K562 (cell line): Measurements from ENCODE around the gene PLA2G3. TPM values are rescaled to one million over a fixed set of nuclear protein-coding genes. Genes with fewer than 3 reads are reported as not detected.

Experiments used
- ATAC-seq: fragments of 200-7000 bp; cut with Tn5 transposase; 3 replicates; pipeline ENCODE4 v1.9.1; 2020; ENCODE audit warnings: moderate library complexity
- BruUV-seq: library from RNA; stranded (reverse); fragments of 400-500 nt; replicated peaks from 2 replicates; lab custom pipeline; 2021; lab: Mats Ljungman, UMichigan
- CTCF ChIA-PET: fragments of 300-600 bp; formaldehyde crosslinking; extraction: SDS; loops from one replicate; lab custom pipeline; 2021; ENCODE audit warnings: low intra/inter-chr PET ratio; lab: Yijun Ruan, JAX
- POLR2A ChIA-PET: fragments of 300-600, 350-650 bp; sonication (Branson Sonifier 250); formaldehyde crosslinking; extraction: SDS; loops from one replicate; lab custom pipeline; 2021; ENCODE audit warnings: antibody characterized with exemption, inconsistent platforms; lab: Yijun Ruan, JAX
- DNase-seq, 4 experiments: peaks; one replicate each; pipeline versions ENCODE4 v3.0.0 to v3.0.0-alpha.2; 2011 to 2018; ENCODE audit warnings: low spot score in 3 of 4, mixed read lengths in 3 of 4; ENCODE audit errors: extremely low read depth in 1 of 4
- FAIRE-seq: peaks from 2 replicates; lab custom pipeline; 2011; peaks lifted over from hg19 to GRCh38; lab: Jason Lieb, UNC
- H2AFZ ChIP-seq: 2 replicates; pipeline ENCODE4 v1.6.0; 2011; ENCODE audit warnings: low read depth, low read length, control low read depth, inconsistent platforms
- H3K27ac ChIP-seq: fragments of 200-600 bp; 3 replicates; pipeline ENCODE4 v1.8.0; 2011; ENCODE audit warnings: low read depth, mild to moderate bottlenecking, control low read depth, inconsistent platforms, low read length, moderate library complexity, mixed read lengths; ENCODE audit errors: extremely low read depth
- H3K27me3 ChIP-seq, 2 experiments: fragments of 300-600 bp in 1 of 2; 2 replicates in 1 of 2; 3 replicates in 1 of 2; pipeline versions ENCODE4 v1.6.0 to v1.8.0; 2011; ENCODE audit warnings: inconsistent platforms in 2 of 2, low read length in 2 of 2, mild to moderate bottlenecking in 1 of 2, mixed read lengths in 1 of 2, moderate library complexity in 1 of 2; ENCODE audit not compliant: control insufficient read depth in 2 of 2, insufficient read depth in 2 of 2
- H3K36me3 ChIP-seq: fragments of 300-600 bp; 3 replicates; pipeline ENCODE4 v1.8.0; 2011; ENCODE audit warnings: mild to moderate bottlenecking, low read length, inconsistent platforms; ENCODE audit not compliant: control insufficient read depth, insufficient read depth
- H3K4me1 ChIP-seq, 2 experiments: fragments of 200-600 bp in 1 of 2; replicated peaks in 1 of 2; 2 replicates in 1 of 2; 3 replicates in 1 of 2; pipeline versions ENCODE4 v1.5.1 to v1.8.0; 2011; ENCODE audit warnings: inconsistent platforms in 2 of 2, low read length in 2 of 2, mild to moderate bottlenecking in 1 of 2, mixed read lengths in 1 of 2, moderate library complexity in 1 of 2; ENCODE audit not compliant: control insufficient read depth in 2 of 2, insufficient read depth in 2 of 2
- H3K4me2 ChIP-seq: 2 replicates; pipeline ENCODE4 v1.6.1; 2011; ENCODE audit warnings: low read length, control low read depth, inconsistent platforms, mixed read lengths; ENCODE audit not compliant: insufficient read depth
- H3K4me3 ChIP-seq: fragments of 200-600 bp; sonication (generic), shearing (Covaris generic); 2 replicates; pipeline ENCODE4 v1.5.1; 2016; ENCODE audit warnings: control low read depth, inconsistent platforms
- H3K79me2 ChIP-seq: fragments of 200-600 bp; 3 replicates; pipeline ENCODE4 v1.8.0; 2011; ENCODE audit warnings: low read length, inconsistent platforms; ENCODE audit not compliant: control insufficient read depth, insufficient read depth
- H3K9ac ChIP-seq, 2 experiments: 2 replicates each; pipeline versions ENCODE4 v1.6.0 to v1.6.1; 2011; ENCODE audit warnings: low read depth in 2 of 2, low read length in 2 of 2, control low read depth in 1 of 2, inconsistent platforms in 1 of 2, mild to moderate bottlenecking in 1 of 2, mixed read lengths in 1 of 2; ENCODE audit not compliant: insufficient read depth in 1 of 2
- H3K9me1 ChIP-seq: one replicate; pipeline ENCODE4 v1.6.0; 2011; ENCODE audit warnings: inconsistent platforms, mild to moderate bottlenecking, low read length, moderate library complexity; ENCODE audit not compliant: control insufficient read depth, insufficient read depth
- H3K9me3 ChIP-seq: replicated peaks from 2 replicates; pipeline ENCODE4 v1.5.1; 2011; ENCODE audit warnings: low read depth, low read length, inconsistent platforms; ENCODE audit not compliant: control insufficient read depth, insufficient read depth
- H4K20me1 ChIP-seq: replicated peaks from 2 replicates; pipeline ENCODE4 v1.6.1; 2011; ENCODE audit warnings: low read length, inconsistent platforms, mixed read lengths; ENCODE audit not compliant: control insufficient read depth, insufficient read depth
- ASH1L ChIP-seq: fragments of 450-650 bp; IDR thresholded peaks from 2 replicates; pipeline ENCODE4 v1.6.1; 2018; ENCODE audit warnings: borderline replicate concordance, mild to moderate bottlenecking, low read depth; ENCODE audit not compliant: partially characterized antibody
- BCOR ChIP-seq: fragments of 450-650 bp; IDR thresholded peaks from 2 replicates; pipeline ENCODE4 v1.6.1; 2016
- BRD9 ChIP-seq: fragments of 450-650 bp; IDR thresholded peaks from 2 replicates; pipeline ENCODE4 v1.6.1; 2018; ENCODE audit warnings: low read depth; ENCODE audit not compliant: partially characterized antibody
- HDAC2 ChIP-seq: fragments of 450-650 bp; IDR thresholded peaks from 2 replicates; pipeline ENCODE4 v1.6.1; 2016; ENCODE audit warnings: mild to moderate bottlenecking
- ID3 ChIP-seq, 2 experiments: fragments of 250-450 bp in 1 of 2; fragments of 450-650 bp in 1 of 2; sonication (Bioruptor Pico) in 1 of 2; IDR thresholded peaks; 2 replicates each; pipeline versions ENCODE4 v1.6.1 to v1.8.0; 2016 to 2021; ENCODE audit warnings: mild to moderate bottlenecking in 2 of 2, moderate library complexity in 2 of 2, missing compliant biosample characterization in 1 of 2, missing genetic modification characterization in 1 of 2
- KDM1A ChIP-seq, 2 experiments: fragments of 450-650 bp; IDR thresholded peaks; 2 replicates each; pipeline ENCODE4 v1.6.1; 2016; ENCODE audit warnings: mild to moderate bottlenecking in 2 of 2
- MBD2 ChIP-seq: sonication (generic); IDR thresholded peaks from 2 replicates; pipeline ENCODE4 v1.6.1; 2016; ENCODE audit warnings: low read depth, borderline replicate concordance
- MTA3 ChIP-seq: fragments of 450-650 bp; formaldehyde crosslinking; IDR thresholded peaks from 2 replicates; pipeline ENCODE4 v1.6.1; 2017; ENCODE audit warnings: mild to moderate bottlenecking, borderline replicate concordance
- NCOA6 ChIP-seq: fragments of 450-650 bp; IDR thresholded peaks from 2 replicates; pipeline ENCODE4 v1.6.1; 2017; ENCODE audit warnings: mild to moderate bottlenecking
- NEUROD1 ChIP-seq: fragments of 150-350 bp; IDR thresholded peaks from 2 replicates; pipeline ENCODE4 v1.6.1; 2014; ENCODE audit warnings: borderline replicate concordance, low read length, low read depth; ENCODE audit not compliant: partially characterized antibody
- RB1 ChIP-seq: fragments of 450-650 bp; IDR thresholded peaks from 2 replicates; pipeline ENCODE4 v1.6.1; 2017; ENCODE audit warnings: low read depth, mild to moderate bottlenecking
- RBM25 ChIP-seq: fragments of 200-400 bp; formaldehyde crosslinking; IDR thresholded peaks from 2 replicates; pipeline ENCODE4 v1.6.1; 2018; ENCODE audit warnings: low read length, low read depth, moderate library complexity; ENCODE audit not compliant: severe bottlenecking
- RCOR1 ChIP-seq, 2 experiments: IDR thresholded peaks; 2 replicates each; pipeline ENCODE4 v1.6.1; 2012; ENCODE audit warnings: low read depth in 2 of 2, low read length in 2 of 2, borderline replicate concordance in 1 of 2, improper control_type of control experiment in 1 of 2
- SMARCA5 ChIP-seq: fragments of 450-650 bp; IDR thresholded peaks from 2 replicates; pipeline ENCODE4 v1.6.1; 2016
- ZBTB26 ChIP-seq: fragments of 450-650 bp; formaldehyde crosslinking; IDR thresholded peaks from 2 replicates; pipeline ENCODE4 v1.4.0; 2022; ENCODE audit warnings: missing genetic modification characterization
- ZFP36 ChIP-seq: fragments of 150-350 bp; IDR thresholded peaks from 2 replicates; pipeline ENCODE4 v1.6.1; 2018; ENCODE audit warnings: low read length, low read depth; ENCODE audit not compliant: partially characterized antibody
- ZNF143 ChIP-seq: sonication (generic); formaldehyde crosslinking; IDR thresholded peaks from 2 replicates; pipeline ENCODE4 v1.9.0; 2022; ENCODE audit warnings: mild to moderate bottlenecking, missing genetic modification reagents
- ZNF23 ChIP-seq: fragments of 250-450 bp; sonication (Bioruptor Pico); IDR thresholded peaks from 2 replicates; pipeline ENCODE4 v1.4.0; 2020; ENCODE audit warnings: mild to moderate bottlenecking
- ZNF444 ChIP-seq: fragments of 250-450 bp; sonication (Bioruptor Pico); IDR thresholded peaks from 2 replicates; pipeline ENCODE4 v1.4.0; 2020; ENCODE audit warnings: mild to moderate bottlenecking, moderate library complexity
- ZNF717 ChIP-seq: fragments of 250-450 bp; sonication (Bioruptor Pico); IDR thresholded peaks from 2 replicates; pipeline ENCODE4 v1.5.0; 2021
- ZNF76 ChIP-seq: fragments of 250-450 bp; sonication (Bioruptor Pico); IDR thresholded peaks from 2 replicates; pipeline ENCODE4 v1.4.0; 2020; ENCODE audit warnings: mild to moderate bottlenecking, moderate library complexity, borderline replicate concordance
- WGBS: fragments of 100-300 bp; shearing (Covaris generic); methylation state at CpG from one replicate; pipeline ENCODE4 v1.1.6; 2016; ENCODE audit warnings: low coverage, mixed read lengths; ENCODE audit not compliant: insufficient coverage; ENCODE audit errors: missing lambda C conversion rate; 5-methylcytosine and 5-hydroxymethylcytosine counted together
- in situ Hi-C: fragments of 300-500 bp; cut with MboI; formaldehyde crosslinking; loops from 4 replicates; pipeline ENCODE4 v1.15.0; 2018; ENCODE audit warnings: inconsistent platforms, mixed read lengths
- intact Hi-C: fragments of 100-400 bp; cut with micrococcal nuclease; formaldehyde crosslinking; loops from 2 replicates; pipeline ENCODE4 v1.14.2; 2022
- polyA plus RNA-seq, 8 experiments: library from polyadenylated mRNA; depleted of rRNA in 4 of 8; stranded (reverse) in 5 of 8; unstranded in 3 of 8; fragments of >200 nt; fragmentation: Nextera tagmentation in 2 of 8; fragmentation: Illumina TruSeq in 1 of 8; extraction: Ambion mirVana in 2 of 8; extraction: Trizol in 1 of 8; gene quantifications; 2 replicates each; pipeline versions ENCODE4 v1.2.1 to v1.2.3, GENCODE V29; 2011 to 2014; ENCODE audit warnings: inconsistent platforms in 1 of 8, missing spikeins in 1 of 8
- total RNA-seq, 7 experiments: library from RNA; depleted of rRNA in 6 of 7; stranded (reverse); fragments of >200 nt in 6 of 7; fragmentation: Illumina TruSeq in 2 of 7; extraction: Trizol in 2 of 7; gene quantifications; 2 replicates each; pipeline versions ENCODE4 v1.2.1 to v1.2.3, GENCODE V29; 2011 to 2021; ENCODE audit warnings: low replicate concordance in 1 of 7
- TF ChIP-seq, protein P1 (sequence below), 2 experiments: fragments of 200-800 bp in 1 of 2; sonication (Bioruptor generic) in 1 of 2; sonication (generic) in 1 of 2; formaldehyde crosslinking in 1 of 2; IDR thresholded peaks in 1 of 2; conservative IDR thresholded peaks in 1 of 2; 2 replicates each; pipeline versions ENCODE4 v1.5.0 to v1.6.1; 2016 to 2020; ENCODE audit warnings: missing compliant biosample characterization in 1 of 2, missing genetic modification characterization in 1 of 2, missing genetic modification reagents in 1 of 2

Gene PLA2G3
- total and polyA plus RNA-seq, 9 of the 15 experiments (the other 6 are each of a cell fraction or from before 2014, with no cell fraction given), result 0.18 to 1.4 (median 0.64) TPM

DNA sequence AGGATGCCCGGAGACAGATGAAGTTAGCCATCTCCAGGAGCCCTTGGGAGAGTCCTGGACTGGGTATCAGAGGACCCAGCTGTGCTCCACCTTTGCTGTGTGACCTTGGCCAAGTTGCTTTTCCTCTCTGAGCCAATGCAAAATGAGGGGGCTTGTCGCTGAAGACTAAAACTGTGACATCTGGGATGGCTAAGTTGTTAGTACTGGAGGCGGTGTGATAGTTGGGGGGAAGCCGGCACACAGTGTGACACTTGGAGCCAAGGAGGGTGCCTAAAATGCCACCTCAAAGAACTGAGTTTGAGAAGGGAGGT, 17.1 kb downstream of the PLA2G3 start:
- H3K4me2 ChIP-seq, result peak overlapping the region; percentile 32
- in situ Hi-C loops (no loop called here), intact Hi-C loops (no loop called here)
- DNase-seq, result no peak
- no peaks in the 10 kb centered on the region for H3K9me3 ChIP-seq
- peak overlapping the region; percentile 66; the same call in 1 of the 2 replicates for H2AFZ ChIP-seq
- H3K4me3 ChIP-seq, result peak overlapping the region; percentile 8; the same call in 1 of the 2 replicates
- no peak overlapping the region for H3K27ac ChIP-seq
- no TSS peak for BruUV-seq
- no peaks in the 10 kb centered on the region for H3K27me3 ChIP-seq
- peaks cover 34 to 65% of the 10 kb centered on the region in 2 experiments for H3K4me1 ChIP-seq
- no peaks in the 10 kb centered on the region for H3K9me1 ChIP-seq
- no peaks in the 10 kb centered on the region for H3K36me3 ChIP-seq
- no peak for FAIRE-seq
- no peaks in the 10 kb centered on the region for H3K79me2 ChIP-seq
- no peaks in the 10 kb centered on the region for H4K20me1 ChIP-seq
- peak overlapping the region in 1 of 2 experiments; percentile 2; a peak in 2 of 4 replicates for H3K9ac ChIP-seq
- 49% methylated on average over 4 of the region's 4 CpGs for WGBS
- ChIA-PET CTCF (no interaction called here), POLR2A (no interaction called here)
- no peak for ATAC-seq
- no peak for TF ChIP-seq ID3 (CRISPR knock-in tag; IDR thresholded peaks at IDR 0.05)
- TF ChIP-seq ID3 (tag; IDR thresholded peaks at IDR 0.05), result 0 out of 2 replicates have a peak, but pooled peaks have one; percentile 47
- TF ChIP-seq ZFP36, result peak; percentile 72
- TF ChIP-seq KDM1A (IDR thresholded peaks at IDR 0.05), result peak in 1 of 2 experiments; percentile 28; a peak in 1 of 4 replicates
- no peak for TF ChIP-seq ASH1L
- TF ChIP-seq ZNF143 (CRISPR knock-in tag), result no peak
- TF ChIP-seq, protein P1, sequence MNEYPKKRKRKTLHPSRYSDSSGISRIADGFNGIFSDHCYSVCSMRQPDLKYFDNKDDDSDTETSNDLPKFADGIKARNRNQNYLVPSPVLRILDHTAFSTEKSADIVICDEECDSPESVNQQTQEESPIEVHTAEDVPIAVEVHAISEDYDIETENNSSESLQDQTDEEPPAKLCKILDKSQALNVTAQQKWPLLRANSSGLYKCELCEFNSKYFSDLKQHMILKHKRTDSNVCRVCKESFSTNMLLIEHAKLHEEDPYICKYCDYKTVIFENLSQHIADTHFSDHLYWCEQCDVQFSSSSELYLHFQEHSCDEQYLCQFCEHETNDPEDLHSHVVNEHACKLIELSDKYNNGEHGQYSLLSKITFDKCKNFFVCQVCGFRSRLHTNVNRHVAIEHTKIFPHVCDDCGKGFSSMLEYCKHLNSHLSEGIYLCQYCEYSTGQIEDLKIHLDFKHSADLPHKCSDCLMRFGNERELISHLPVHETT (CRISPR knock-in tag; conservative IDR thresholded peaks at IDR 0.05 in 1 of 2, IDR thresholded peaks at IDR 0.05 in 1 of 2), result no peak
- TF ChIP-seq ZNF717, result no peak
- TF ChIP-seq RB1, result no peak
- TF ChIP-seq ZNF23, result no peak
- no peak for TF ChIP-seq NCOA6
- TF ChIP-seq RCOR1 (IDR thresholded peaks at IDR 0.05; ENCODE audit: borderline replicate concordance in 1 of 2, low read depth in 2 of 2, low read length in 2 of 2), result 0 out of 4 replicates have a peak, but pooled peaks of 1 of the 2 experiments have one; percentile 7
- no peak for TF ChIP-seq MBD2
- peak; percentile 72; the same call in 1 of the 2 replicates for TF ChIP-seq BCOR
- peak; percentile 38 for TF ChIP-seq BRD9
- TF ChIP-seq HDAC2, result peak; percentile 32; the same call in 1 of the 2 replicates
- TF ChIP-seq SMARCA5, result peak; percentile 70; the same call in 1 of the 2 replicates
- TF ChIP-seq RBM25, result peak; percentile 35
- TF ChIP-seq NEUROD1, result no peak
- TF ChIP-seq ZNF76 (CRISPR knock-in tag), result no peak
- TF ChIP-seq MTA3, result no peak
- no peak for TF ChIP-seq ZBTB26 (CRISPR knock-in tag)
- TF ChIP-seq ZNF444 (CRISPR knock-in tag), result no peak
